ENCODE measurements around the gene TSKU.

The TSKU gene

DNA sequence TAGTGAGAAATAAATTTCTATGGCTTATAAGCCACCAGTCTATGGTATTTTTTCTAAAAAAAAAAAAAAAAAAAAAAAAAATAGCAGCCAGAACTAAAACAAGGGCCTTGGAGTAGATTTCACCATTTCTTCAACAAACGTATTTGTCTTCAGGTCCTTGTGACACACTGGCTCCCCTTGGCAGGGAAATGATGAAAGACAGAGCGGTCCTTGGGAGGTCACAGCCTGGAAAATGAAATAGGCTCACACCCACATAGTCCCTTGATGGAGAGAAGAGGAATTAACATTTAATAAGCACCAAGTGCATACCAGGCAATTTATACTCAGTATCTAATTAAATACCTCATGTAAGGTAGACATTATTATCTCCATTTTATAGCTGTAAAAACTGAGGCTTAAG lies 51.9 kb downstream of the TSKU start:
- Histone ChIP-seq H3K36me3 (ENCODE audit: insufficient read depth, low read length) (no peaks in the 10 kb centered on the region), H3K9me3 (ENCODE audit: low read depth, low read length) (no peaks in the 10 kb centered on the region), H3K9ac (ENCODE audit: insufficient read length) (no peak overlapping the region), H3K4me3 (no peak overlapping the region), H3K27ac (no peak overlapping the region)
- TF ChIP-seq POLR2AphosphoS5 (IDR thresholded peaks at IDR 0.05; ENCODE audit: borderline replicate concordance, low read depth, low read length) = no peak
- TF ChIP-seq EZH2 (IDR thresholded peaks at IDR 0.05) = no peak
- no peak for TF ChIP-seq FOXP2 (optimal IDR thresholded peaks at IDR 0.05; ENCODE audit: control extremely low read depth, extremely low read length, insufficient read depth)
- DNase-seq (ENCODE audit: low read depth, low spot score) = no peak

DNA sequence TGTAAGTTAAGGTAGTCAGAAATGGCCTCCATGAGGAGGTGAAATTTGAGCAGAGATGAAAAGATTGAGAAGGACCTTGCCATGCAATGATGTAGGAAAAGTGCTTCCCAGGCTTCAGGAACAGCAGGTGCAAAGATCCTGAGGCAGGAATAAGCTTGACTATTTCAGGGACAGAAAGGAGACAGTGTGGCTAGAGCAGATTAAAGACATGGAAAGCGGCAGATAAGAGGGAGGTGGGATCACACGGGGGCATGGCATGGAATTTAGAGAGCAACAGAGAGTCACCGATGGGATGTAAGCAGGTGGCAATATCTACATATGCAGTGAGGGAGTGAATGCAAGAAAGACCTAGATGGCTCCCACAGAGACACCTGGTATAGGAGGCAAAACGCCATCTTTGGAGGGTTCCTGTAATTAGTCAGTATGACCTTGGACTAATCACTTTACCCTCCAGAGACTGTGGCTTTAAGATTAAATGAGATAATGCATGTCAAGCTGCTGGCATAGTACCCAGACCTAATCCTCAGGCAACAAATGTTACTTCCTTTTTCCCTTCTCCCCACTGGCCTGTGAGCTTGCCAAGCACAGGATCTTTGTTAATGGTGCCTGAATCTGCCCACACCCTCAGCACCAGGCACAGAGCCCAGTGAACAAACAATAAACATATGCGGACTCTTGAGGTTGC lies 52.9 kb downstream of the TSKU start:
- H3K27ac ChIP-seq = no peak overlapping the region
- no peak for DNase-seq (ENCODE audit: low read depth, low spot score)
- TF ChIP-seq EZH2 (IDR thresholded peaks at IDR 0.05) = no peak
- no peak for TF ChIP-seq FOXP2 (optimal IDR thresholded peaks at IDR 0.05; ENCODE audit: control extremely low read depth, extremely low read length, insufficient read depth)
- no peak for TF ChIP-seq POLR2AphosphoS5 (IDR thresholded peaks at IDR 0.05; ENCODE audit: borderline replicate concordance, low read depth, low read length)
- H3K9me3 ChIP-seq (ENCODE audit: low read depth, low read length) = no peaks in the 10 kb centered on the region
- H3K36me3 ChIP-seq (ENCODE audit: insufficient read depth, low read length) = no peaks in the 10 kb centered on the region
- no peak overlapping the region for H3K9ac ChIP-seq (ENCODE audit: insufficient read length)
- H3K4me3 ChIP-seq = no peak overlapping the region

GRCh38 chr11:76836613-76837291 lies 53.6 kb downstream of the TSKU start:
- DNase-seq (ENCODE audit: low read depth, low spot score) = no peak
- Histone ChIP-seq H3K36me3 (ENCODE audit: insufficient read depth, low read length) (no peaks in the 10 kb centered on the region), H3K9me3 (ENCODE audit: low read depth, low read length) (no peaks in the 10 kb centered on the region), H3K27ac (no peak overlapping the region), H3K4me3 (no peak overlapping the region), H3K9ac (ENCODE audit: insufficient read length) (no peak overlapping the region)
- TF ChIP-seq FOXP2 (optimal IDR thresholded peaks at IDR 0.05; ENCODE audit: control extremely low read depth, extremely low read length, insufficient read depth) (no peak), POLR2AphosphoS5 (IDR thresholded peaks at IDR 0.05; ENCODE audit: borderline replicate concordance, low read depth, low read length) (no peak), EZH2 (IDR thresholded peaks at IDR 0.05) (no peak)

GRCh38 chr11:76837696-76838677 lies 54.8 kb downstream of the TSKU start:
- no peaks in the 10 kb centered on the region for H3K9me3 ChIP-seq (ENCODE audit: low read depth, low read length)
- no peak overlapping the region for H3K27ac ChIP-seq
- H3K9ac ChIP-seq (ENCODE audit: insufficient read length) = no peak overlapping the region
- no peaks in the 10 kb centered on the region for H3K36me3 ChIP-seq (ENCODE audit: insufficient read depth, low read length)
- TF ChIP-seq FOXP2 (optimal IDR thresholded peaks at IDR 0.05; ENCODE audit: control extremely low read depth, extremely low read length, insufficient read depth) = no peak
- no peak for TF ChIP-seq EZH2 (IDR thresholded peaks at IDR 0.05)
- no peak for TF ChIP-seq POLR2AphosphoS5 (IDR thresholded peaks at IDR 0.05; ENCODE audit: borderline replicate concordance, low read depth, low read length)
- DNase-seq (ENCODE audit: low read depth, low spot score) = no peak
- no peak overlapping the region for H3K4me3 ChIP-seq

GRCh38 chr11:76838678-76839068 lies 55.5 kb downstream of the TSKU start:
- no peak for TF ChIP-seq EZH2 (IDR thresholded peaks at IDR 0.05)
- TF ChIP-seq POLR2AphosphoS5 (IDR thresholded peaks at IDR 0.05; ENCODE audit: borderline replicate concordance, low read depth, low read length) = no peak
- no peak for TF ChIP-seq FOXP2 (optimal IDR thresholded peaks at IDR 0.05; ENCODE audit: control extremely low read depth, extremely low read length, insufficient read depth)
- Histone ChIP-seq H3K27ac (no peak overlapping the region), H3K9me3 (ENCODE audit: low read depth, low read length) (no peaks in the 10 kb centered on the region), H3K4me3 (no peak overlapping the region), H3K9ac (ENCODE audit: insufficient read length) (no peak overlapping the region), H3K36me3 (ENCODE audit: insufficient read depth, low read length) (no peaks in the 10 kb centered on the region)
- no peak for DNase-seq (ENCODE audit: low read depth, low spot score)

- no peak for DNase-seq (ENCODE audit: low read depth, low spot score)
- H3K9me3 ChIP-seq (ENCODE audit: low read depth, low read length) = no peaks in the 10 kb centered on the region
- H3K27ac ChIP-seq = no peak overlapping the region
- TF ChIP-seq FOXP2 (optimal IDR thresholded peaks at IDR 0.05; ENCODE audit: control extremely low read depth, extremely low read length, insufficient read depth) = no peak
- no peak for TF ChIP-seq EZH2 (IDR thresholded peaks at IDR 0.05)
- no peak for TF ChIP-seq POLR2AphosphoS5 (IDR thresholded peaks at IDR 0.05; ENCODE audit: borderline replicate concordance, low read depth, low read length)
- H3K9ac ChIP-seq (ENCODE audit: insufficient read length) = no peak overlapping the region
- no peaks in the 10 kb centered on the region for H3K36me3 ChIP-seq (ENCODE audit: insufficient read depth, low read length)
- H3K4me3 ChIP-seq = no peak overlapping the region
Observed at GRCh38 chr11:76839311-76839710, 56.2 kb downstream of the TSKU start.

DNA sequence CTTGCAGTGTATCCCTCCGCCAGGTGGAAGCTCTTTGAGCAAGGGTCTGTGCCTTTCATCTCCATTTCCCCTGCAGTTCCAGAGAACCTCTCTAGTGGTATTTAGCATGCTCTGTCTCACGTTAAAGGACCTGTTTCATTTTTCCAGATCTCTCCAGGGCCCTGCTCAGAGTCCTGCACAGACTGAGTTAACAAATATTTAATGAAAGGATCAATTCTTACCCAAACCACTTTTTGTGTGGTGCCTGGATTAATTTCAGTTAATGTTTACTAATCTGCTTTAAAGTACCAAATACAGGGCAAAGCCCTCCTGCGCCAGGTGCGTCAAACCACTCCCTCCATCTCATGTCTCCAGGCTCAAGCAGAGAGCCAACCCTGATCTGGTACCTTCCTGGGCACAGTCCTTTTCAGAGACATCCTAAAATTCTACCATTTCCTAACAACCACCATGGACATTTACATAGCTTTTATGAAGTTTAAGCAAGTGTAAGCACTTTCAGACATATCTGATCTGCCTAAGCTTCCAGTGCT lies 58.8 kb downstream of the TSKU start:
- Histone ChIP-seq H3K9ac (ENCODE audit: insufficient read length) (no peak overlapping the region), H3K4me3 (no peak overlapping the region), H3K27ac (no peak overlapping the region), H3K36me3 (ENCODE audit: insufficient read depth, low read length) (no peaks in the 10 kb centered on the region), H3K9me3 (ENCODE audit: low read depth, low read length) (no peaks in the 10 kb centered on the region)
- no peak for DNase-seq (ENCODE audit: low read depth, low spot score)
- TF ChIP-seq EZH2 (IDR thresholded peaks at IDR 0.05) (no peak), POLR2AphosphoS5 (IDR thresholded peaks at IDR 0.05; ENCODE audit: borderline replicate concordance, low read depth, low read length) (no peak), FOXP2 (optimal IDR thresholded peaks at IDR 0.05; ENCODE audit: control extremely low read depth, extremely low read length, insufficient read depth) (no peak)

GRCh38 chr11:76843907-76844306 lies 60.8 kb downstream of the TSKU start:
- TF ChIP-seq EZH2 (IDR thresholded peaks at IDR 0.05) = no peak
- Histone ChIP-seq H3K9me3 (ENCODE audit: low read depth, low read length) (no peaks in the 10 kb centered on the region), H3K4me3 (no peak overlapping the region), H3K27ac (no peak overlapping the region), H3K36me3 (ENCODE audit: insufficient read depth, low read length) (no peaks in the 10 kb centered on the region), H3K9ac (ENCODE audit: insufficient read length) (no peak overlapping the region)
- no peak for DNase-seq (ENCODE audit: low read depth, low spot score)

All from SK-N-MC (cell line).